H9 (cell line): ENCODE results near the gene ESRP2. TPM values are rescaled to one million over a fixed set of nuclear protein-coding genes. Genes with fewer than 3 reads are reported as not detected.

ENCODE experiments used
- DNase-seq: peaks from one replicate; pipeline ENCODE4 v3.0.0-alpha.2; 2017
- H2AFZ ChIP-seq: one replicate; pipeline ENCODE4 v1.6.1; 2013; ENCODE audit warnings: mild to moderate bottlenecking, low read length, control low read depth, moderate library complexity
- H2AK5ac ChIP-seq: 2 replicates; pipeline ENCODE4 v1.6.1; 2013; ENCODE audit warnings: low read length, control low read depth, mixed read lengths; ENCODE audit not compliant: insufficient read length
- H2BK120ac ChIP-seq: one replicate; pipeline ENCODE4 v1.6.1; 2013; ENCODE audit warnings: low read depth, mild to moderate bottlenecking, low read length, control low read depth, inconsistent platforms; ENCODE audit not compliant: poor library complexity, severe bottlenecking
- H2BK12ac ChIP-seq: 2 replicates; pipeline ENCODE4 v1.6.1; 2013; ENCODE audit warnings: low read length, control low read depth, mixed read lengths, low read depth; ENCODE audit not compliant: insufficient read length
- H2BK15ac ChIP-seq: 2 replicates; pipeline ENCODE4 v1.6.1; 2013; ENCODE audit warnings: low read depth, low read length, control low read depth
- H2BK20ac ChIP-seq: one replicate; pipeline ENCODE4 v1.6.1; 2013; ENCODE audit warnings: low read depth, mild to moderate bottlenecking, low read length, control low read depth, inconsistent platforms; ENCODE audit not compliant: poor library complexity, severe bottlenecking
- H2BK5ac ChIP-seq: 2 replicates; pipeline ENCODE4 v1.6.1; 2013; ENCODE audit warnings: low read length, control low read depth, mixed read lengths; ENCODE audit not compliant: insufficient read length
- H3K14ac ChIP-seq: 2 replicates; pipeline ENCODE4 v1.6.1; 2013; ENCODE audit warnings: low read length, control low read depth; ENCODE audit not compliant: insufficient read depth
- H3K18ac ChIP-seq: 2 replicates; pipeline ENCODE4 v1.6.1; 2013; ENCODE audit warnings: low read depth, mild to moderate bottlenecking, mixed read lengths, low read length, control low read depth; ENCODE audit not compliant: insufficient read length
- H3K23ac ChIP-seq: 2 replicates; pipeline ENCODE4 v1.6.1; 2013; ENCODE audit warnings: low read length, control low read depth, mixed read lengths, low read depth; ENCODE audit not compliant: insufficient read length
- H3K23me2 ChIP-seq: 2 replicates; pipeline ENCODE4 v1.6.1; 2013; ENCODE audit warnings: low read depth, mild to moderate bottlenecking, mixed read lengths, low read length, control low read depth; ENCODE audit not compliant: insufficient read length, poor library complexity, severe bottlenecking
- H3K27ac ChIP-seq: 2 replicates; pipeline ENCODE4 v1.5.1; 2013; ENCODE audit warnings: low read length, control low read depth, mixed read lengths, low read depth; ENCODE audit not compliant: insufficient read length
- H3K27me3 ChIP-seq: 2 replicates; pipeline ENCODE4 v1.6.1; 2013; ENCODE audit warnings: low read length, control low read depth, inconsistent platforms; ENCODE audit not compliant: insufficient read depth
- H3K4ac ChIP-seq: 2 replicates; pipeline ENCODE4 v1.6.1; 2013; ENCODE audit warnings: low read depth, mild to moderate bottlenecking, control low read depth, inconsistent platforms, low read length, moderate library complexity
- H3K4me1 ChIP-seq: 2 replicates; pipeline ENCODE4 v1.6.1; 2013; ENCODE audit warnings: low read length, control low read depth, inconsistent platforms; ENCODE audit not compliant: insufficient read depth
- H3K4me2 ChIP-seq: 2 replicates; pipeline ENCODE4 v1.6.1; 2013; ENCODE audit warnings: low read length, control low read depth, mixed read lengths; ENCODE audit not compliant: insufficient read length, insufficient read depth
- H3K56ac ChIP-seq: 2 replicates; pipeline ENCODE4 v1.6.1; 2013; ENCODE audit warnings: low read depth, mild to moderate bottlenecking, mixed read lengths, low read length, control low read depth; ENCODE audit not compliant: insufficient read length
- H3K79me1 ChIP-seq: 2 replicates; pipeline ENCODE4 v1.6.1; 2013; ENCODE audit warnings: low read depth, mild to moderate bottlenecking, moderate library complexity, low read length, control low read depth, inconsistent platforms; ENCODE audit not compliant: insufficient read depth, poor library complexity, severe bottlenecking
- H3K79me2 ChIP-seq: 2 replicates; pipeline ENCODE4 v1.6.1; 2013; ENCODE audit warnings: low read length, control low read depth, inconsistent platforms; ENCODE audit not compliant: insufficient read depth
- H3K9ac ChIP-seq: 2 replicates; pipeline ENCODE4 v1.6.1; 2013; ENCODE audit warnings: low read length, control low read depth, mixed read lengths; ENCODE audit not compliant: insufficient read length; ENCODE audit errors: extremely low read depth
- H3K9me3 ChIP-seq: one replicate; pipeline ENCODE4 v1.6.1; 2013; ENCODE audit warnings: low read depth, low read length, inconsistent platforms; ENCODE audit not compliant: control insufficient read depth
- H3T11ph ChIP-seq: one replicate; pipeline ENCODE4 v1.6.1; 2013; ENCODE audit warnings: mild to moderate bottlenecking, low read length, control low read depth, inconsistent platforms
- H4K20me1 ChIP-seq: one replicate; pipeline ENCODE4 v1.6.1; 2013; ENCODE audit not compliant: control insufficient read depth, insufficient read length, insufficient read depth
- H4K5ac ChIP-seq: 2 replicates; pipeline ENCODE4 v1.6.1; 2013; ENCODE audit warnings: low read depth, mild to moderate bottlenecking, mixed read lengths, low read length, control low read depth; ENCODE audit not compliant: insufficient read length
- H4K8ac ChIP-seq: replicated peaks from 2 replicates; pipeline ENCODE4 v1.6.1; 2013; ENCODE audit warnings: low read length, control low read depth, mixed read lengths, low read depth; ENCODE audit not compliant: insufficient read length
- H4K91ac ChIP-seq: 2 replicates; pipeline ENCODE4 v1.6.1; 2013; ENCODE audit warnings: low read depth, mild to moderate bottlenecking, moderate library complexity, mixed read lengths, low read length, control low read depth; ENCODE audit not compliant: insufficient read length
- H3K27ac Mint-ChIP-seq, 3 experiments: 2 replicates in 2 of 3; 3 replicates in 1 of 3; pipeline ENCODE4 v1.8.0; 2020 to 2021; ENCODE audit warnings: mixed read lengths in 3 of 3, mild to moderate bottlenecking in 1 of 3, moderate library complexity in 1 of 3
- H3K27me3 Mint-ChIP-seq: 2 replicates; pipeline ENCODE4 v1.8.0; 2021; ENCODE audit warnings: low read depth, mild to moderate bottlenecking, moderate library complexity, mixed read lengths
- H3K36me3 Mint-ChIP-seq, 3 experiments: 2 replicates in 2 of 3; 3 replicates in 1 of 3; pipeline ENCODE4 v1.8.0; 2020 to 2021; ENCODE audit warnings: low read depth in 3 of 3, mixed read lengths in 3 of 3; ENCODE audit not compliant: insufficient read depth in 1 of 3
- H3K4me1 Mint-ChIP-seq, 2 experiments: 2 replicates each; pipeline ENCODE4 v1.8.0; 2020; ENCODE audit warnings: mixed read lengths in 2 of 2
- H3K4me3 Mint-ChIP-seq, 2 experiments: 2 replicates in 1 of 2; 3 replicates in 1 of 2; pipeline ENCODE4 v1.8.0; 2020 to 2021; ENCODE audit warnings: mild to moderate bottlenecking in 2 of 2, mixed read lengths in 2 of 2, moderate library complexity in 1 of 2
- H3K9me3 Mint-ChIP-seq, 2 experiments: 2 replicates in 1 of 2; 3 replicates in 1 of 2; pipeline ENCODE4 v1.8.0; 2020; ENCODE audit warnings: mild to moderate bottlenecking in 2 of 2, mixed read lengths in 2 of 2, moderate library complexity in 1 of 2
- CTCF ChIP-seq: fragments of 200-600 bp; sonication (generic); conservative IDR thresholded peaks from 3 replicates; pipeline ENCODE4 v1.8.0; 2021; ENCODE audit warnings: antibody characterized with exemption, mild to moderate bottlenecking
- WGBS: extraction: QIAGEN DNeasy Blood & Tissue Kit; methylation state at CpG from one replicate; pipeline ENCODE4 v1.1.7; 2013; ENCODE audit warnings: missing lambda C conversion rate, low lambda C conversion rate, mixed read lengths; ENCODE audit not compliant: insufficient read length; ENCODE audit errors: extremely low coverage; 5-methylcytosine and 5-hydroxymethylcytosine counted together
- total RNA-seq: library from RNA; stranded (reverse); gene quantifications from 2 replicates; pipeline ENCODE4 v1.2.1, GENCODE V29; 2021

ESRP2 gene
- total RNA-seq, 1 experiment from 2014 or later: 59.5 TPM

DNA sequence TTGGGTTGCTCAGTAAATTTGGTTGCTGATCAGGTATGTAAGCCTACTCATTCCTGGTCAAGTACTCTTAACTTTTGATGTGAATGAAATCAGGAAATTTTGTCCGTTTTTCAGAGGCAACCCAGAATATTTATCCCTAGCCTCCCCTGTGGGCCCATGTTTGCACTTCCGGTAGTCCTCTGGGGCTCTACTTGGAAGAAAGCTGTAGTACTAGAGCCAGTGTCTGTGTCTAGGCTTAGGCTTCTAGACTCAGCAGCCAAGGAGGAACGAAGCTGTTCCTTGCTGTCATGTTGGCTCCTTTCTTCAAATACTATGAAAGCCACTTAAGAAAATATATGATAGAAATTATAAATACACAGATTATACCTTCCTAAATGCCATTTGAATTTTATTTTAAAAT lies 21.2 kb downstream of the ESRP2 start:
- H3K56ac ChIP-seq: no peak overlapping the region
- no peak overlapping the region for H2BK20ac ChIP-seq
- H2AK5ac ChIP-seq: no peak overlapping the region
- H2AFZ ChIP-seq: no peak overlapping the region
- H4K5ac ChIP-seq: no peak overlapping the region
- no peaks in the 10 kb centered on the region for H3K27me3 ChIP-seq
- H3K9ac ChIP-seq: no peak overlapping the region
- no peaks in the 10 kb centered on the region for H4K20me1 ChIP-seq
- H2BK15ac ChIP-seq: no peak overlapping the region
- no peak overlapping the region for H3K4me2 ChIP-seq
- no peaks in the 10 kb centered on the region for H3K79me1 ChIP-seq
- no peaks in the 10 kb centered on the region for H3K79me2 ChIP-seq
- H3K18ac ChIP-seq: no peak overlapping the region
- H2BK120ac ChIP-seq: no peak overlapping the region
- no peak overlapping the region for H3T11ph ChIP-seq
- H3K36me3 Mint-ChIP-seq: peaks cover 0 to 3% (median 0%) of the 10 kb centered on the region in 3 experiments; a peak in 2 of 7 replicates
- H4K91ac ChIP-seq: no peak overlapping the region
- H3K23me2 ChIP-seq: no peaks in the 10 kb centered on the region
- H3K14ac ChIP-seq: no peak overlapping the region
- H3K4me1 Mint-ChIP-seq: no peaks in the 10 kb centered on the region
- no peak overlapping the region for H3K4ac ChIP-seq
- H3K27ac Mint-ChIP-seq: no peak overlapping the region
- no peak overlapping the region for H2BK5ac ChIP-seq
- no peaks in the 10 kb centered on the region for H3K27me3 Mint-ChIP-seq
- no peak overlapping the region for H3K27ac ChIP-seq
- no CpG with 5 or more reads among the region's 3 CpGs for WGBS
- H3K4me1 ChIP-seq: no peaks in the 10 kb centered on the region
- no peak for TF ChIP-seq CTCF
- no peaks in the 10 kb centered on the region for H3K9me3 ChIP-seq
- H3K9me3 Mint-ChIP-seq: no peaks in the 10 kb centered on the region
- no peak overlapping the region for H2BK12ac ChIP-seq
- no peak for DNase-seq
- H4K8ac ChIP-seq: no peak overlapping the region
- H3K4me3 Mint-ChIP-seq: no peak overlapping the region
- H3K23ac ChIP-seq: no peak overlapping the region
